H1 (cell line): ENCODE data around the gene RBM42. TPM values are rescaled to one million over a fixed set of nuclear protein-coding genes. Genes with fewer than 3 reads are reported as not detected.

ENCODE experiments used
- CTCF ChIA-PET: fragments of 300-600 bp; sonication (Branson Sonifier 250); formaldehyde crosslinking; loops from one replicate; lab custom pipeline; 2021; ENCODE audit not compliant: partially characterized antibody; lab: Charles Lee
- POLR2A ChIA-PET: fragments of 300-600 bp; sonication (Branson Sonifier 250); formaldehyde crosslinking; loops from one replicate; lab custom pipeline; 2021; ENCODE audit warnings: inconsistent platforms; ENCODE audit not compliant: partially characterized antibody; lab: Charles Lee
- DNase-seq, 2 experiments: peaks; one replicate each; pipeline versions ENCODE4 v3.0.0 to v3.0.0-alpha.2; 2010 to 2022; ENCODE audit warnings: low spot score in 2 of 2, low read depth in 1 of 2, mixed read lengths in 1 of 2
- FAIRE-seq: peaks from 2 replicates; lab custom pipeline; 2011; peaks lifted over from hg19 to GRCh38; lab: Jason Lieb, UNC
- H2AFZ ChIP-seq: 2 replicates; pipeline ENCODE4 v1.8.1; 2012; ENCODE audit warnings: low read length, inconsistent platforms
- H2AK5ac ChIP-seq: 2 replicates; pipeline ENCODE4 v1.6.1; 2013; ENCODE audit warnings: low read depth, low read length
- H2BK120ac ChIP-seq: replicated peaks from 2 replicates; pipeline ENCODE3; 2013; ENCODE audit warnings: low read depth, low read length, inconsistent platforms
- H2BK12ac ChIP-seq: 2 replicates; pipeline ENCODE4 v1.6.1; 2013; ENCODE audit warnings: low read depth, low read length
- H2BK15ac ChIP-seq: 2 replicates; pipeline ENCODE4 v1.6.1; 2013; ENCODE audit warnings: low read length
- H2BK20ac ChIP-seq: 2 replicates; pipeline ENCODE4 v1.6.1; 2013; ENCODE audit warnings: low read length
- H2BK5ac ChIP-seq: 2 replicates; pipeline ENCODE4 v1.6.1; 2013; ENCODE audit warnings: low read depth, low read length
- H3K14ac ChIP-seq: 2 replicates; pipeline ENCODE4 v1.6.1; 2013; ENCODE audit warnings: inconsistent platforms; ENCODE audit not compliant: insufficient read length
- H3K18ac ChIP-seq: 2 replicates; pipeline ENCODE4 v1.6.1; 2013; ENCODE audit warnings: low read length; ENCODE audit errors: extremely low read depth
- H3K23ac ChIP-seq: 2 replicates; pipeline ENCODE4 v1.6.1; 2013; ENCODE audit warnings: inconsistent platforms; ENCODE audit not compliant: insufficient read length
- H3K23me2 ChIP-seq: 2 replicates; pipeline ENCODE4 v1.6.1; 2013; ENCODE audit warnings: low read depth, low read length
- H3K27ac ChIP-seq: 2 replicates; pipeline ENCODE4 v1.6.1; 2011; ENCODE audit warnings: low read depth, low read length, inconsistent platforms
- H3K27me3 ChIP-seq, 4 experiments: replicated peaks in 1 of 4; 1 replicate in 1 of 4; 2 replicates in 3 of 4; pipeline versions ENCODE4 v1.6.1 to v1.8.1; 2011 to 2013; ENCODE audit warnings: low read length in 3 of 4, mild to moderate bottlenecking in 3 of 4, inconsistent platforms in 2 of 4, mixed read lengths in 2 of 4, moderate library complexity in 1 of 4; ENCODE audit not compliant: control insufficient read depth in 3 of 4, insufficient read depth in 3 of 4; ENCODE audit errors: extremely low read depth in 1 of 4
- H3K36me3 ChIP-seq, 4 experiments: 2 replicates each; pipeline versions ENCODE4 v1.6.1 to v1.8.1; 2011 to 2013; ENCODE audit warnings: mild to moderate bottlenecking in 4 of 4, low read length in 3 of 4, moderate library complexity in 2 of 4, control low read depth in 1 of 4, inconsistent platforms in 1 of 4; ENCODE audit not compliant: insufficient read depth in 4 of 4, control insufficient read depth in 2 of 4
- H3K4ac ChIP-seq: replicated peaks from 2 replicates; pipeline ENCODE3; 2013; ENCODE audit warnings: low read length, low read depth, mixed read lengths, inconsistent platforms; ENCODE audit not compliant: insufficient read length
- H3K4me1 ChIP-seq, 4 experiments: replicated peaks in 1 of 4; 1 replicate in 1 of 4; 2 replicates in 3 of 4; pipeline versions ENCODE4 v1.6.1 to v1.8.1; 2011 to 2013; ENCODE audit warnings: low read length in 3 of 4, inconsistent platforms in 2 of 4, mixed read lengths in 1 of 4; ENCODE audit not compliant: insufficient read depth in 4 of 4, control insufficient read depth in 3 of 4
- H3K4me2 ChIP-seq, 2 experiments: 2 replicates each; pipeline versions ENCODE4 v1.6.1 to v1.8.1; 2011 to 2013; ENCODE audit warnings: low read depth in 2 of 2, low read length in 2 of 2, control low read depth in 1 of 2, inconsistent platforms in 1 of 2, mild to moderate bottlenecking in 1 of 2; ENCODE audit not compliant: insufficient read depth in 1 of 2
- H3K4me3 ChIP-seq, 4 experiments: fragments of 200-600, 300-600 bp in 1 of 4; sonication (generic), shearing (Covaris generic), sonication (Bioruptor Twin) in 1 of 4; 2 replicates each; pipeline versions ENCODE4 v1.5.1 to v1.8.1; 2011 to 2016; ENCODE audit warnings: low read length in 4 of 4, low read depth in 3 of 4, control low read depth in 2 of 4, inconsistent platforms in 2 of 4, mild to moderate bottlenecking in 2 of 4, mixed read lengths in 1 of 4, moderate library complexity in 1 of 4; ENCODE audit not compliant: insufficient read depth in 2 of 4; ENCODE audit errors: extremely low read depth in 1 of 4
- H3K56ac ChIP-seq: replicated peaks from 2 replicates; pipeline ENCODE3; 2013; ENCODE audit warnings: low read depth, mild to moderate bottlenecking, mixed read lengths, low read length, inconsistent platforms; ENCODE audit not compliant: insufficient read length
- H3K79me1 ChIP-seq: 2 replicates; pipeline ENCODE4 v1.6.1; 2013; ENCODE audit warnings: low read depth, low read length, control low read depth
- H3K79me2 ChIP-seq, 2 experiments: 2 replicates each; pipeline versions ENCODE4 v1.6.1 to v1.8.1; 2012 to 2013; ENCODE audit warnings: low read length in 2 of 2, mild to moderate bottlenecking in 2 of 2, inconsistent platforms in 1 of 2; ENCODE audit not compliant: insufficient read depth in 2 of 2, control insufficient read depth in 1 of 2
- H3K9ac ChIP-seq, 4 experiments: replicated peaks in 1 of 4; 1 replicate in 1 of 4; 2 replicates in 3 of 4; pipeline versions ENCODE4 v1.6.1 to v1.8.1; 2011 to 2013; ENCODE audit warnings: low read depth in 3 of 4, low read length in 3 of 4, control low read depth in 2 of 4, mild to moderate bottlenecking in 2 of 4, moderate library complexity in 2 of 4, inconsistent platforms in 1 of 4; ENCODE audit errors: extremely low read depth in 1 of 4
- H3K9me3 ChIP-seq, 2 experiments: 2 replicates each; pipeline versions ENCODE4 v1.6.1 to v1.8.1; 2012 to 2013; ENCODE audit warnings: mild to moderate bottlenecking in 2 of 2, moderate library complexity in 2 of 2, control low read depth in 1 of 2, inconsistent platforms in 1 of 2, low read depth in 1 of 2, low read length in 1 of 2, mixed read lengths in 1 of 2; ENCODE audit not compliant: insufficient read depth in 2 of 2
- H4K20me1 ChIP-seq, 2 experiments: replicated peaks in 1 of 2; 2 replicates each; pipeline versions ENCODE3 to v1.8.1; 2011 to 2013; ENCODE audit warnings: inconsistent platforms in 2 of 2, low read length in 2 of 2, mild to moderate bottlenecking in 1 of 2; ENCODE audit not compliant: insufficient read depth in 2 of 2, control insufficient read depth in 1 of 2
- H4K5ac ChIP-seq: 2 replicates; pipeline ENCODE4 v1.6.1; 2013; ENCODE audit warnings: low read length, low read depth, mixed read lengths, inconsistent platforms; ENCODE audit not compliant: insufficient read length
- H4K8ac ChIP-seq: 2 replicates; pipeline ENCODE4 v1.8.0; 2013; ENCODE audit warnings: mild to moderate bottlenecking, moderate library complexity, low read length, inconsistent platforms; ENCODE audit not compliant: insufficient read depth; ENCODE audit errors: extremely low read depth
- H4K91ac ChIP-seq: replicated peaks from 2 replicates; pipeline ENCODE3; 2013; ENCODE audit warnings: low read length, mixed read lengths, inconsistent platforms; ENCODE audit not compliant: insufficient read length
- BACH1 ChIP-seq: IDR thresholded peaks from 2 replicates; pipeline ENCODE4 v1.6.1; 2012; ENCODE audit warnings: low read length, improper control_type of control experiment
- CTBP2 ChIP-seq: IDR thresholded peaks from 2 replicates; pipeline ENCODE4 v1.7.0; 2011; ENCODE audit warnings: borderline replicate concordance, mild to moderate bottlenecking, moderate library complexity, mixed read lengths, low read length; ENCODE audit not compliant: insufficient read depth, insufficient read length
- EP300 ChIP-seq, 2 experiments: IDR thresholded peaks; 1 replicate in 1 of 2; 2 replicates in 1 of 2; pipeline ENCODE4 v1.6.1; 2011 to 2012; ENCODE audit warnings: low read depth in 2 of 2, low read length in 2 of 2, mild to moderate bottlenecking in 2 of 2, borderline replicate concordance in 1 of 2, inconsistent platforms in 1 of 2, moderate library complexity in 1 of 2
- HDAC2 ChIP-seq, 2 experiments: fragments of 300-600 bp in 1 of 2; sonication (generic) in 1 of 2; IDR thresholded peaks; 2 replicates each; pipeline ENCODE4 v1.6.1; 2011 to 2012; ENCODE audit warnings: low read depth in 2 of 2, low read length in 2 of 2, mild to moderate bottlenecking in 2 of 2, moderate library complexity in 2 of 2, borderline replicate concordance in 1 of 2, inconsistent platforms in 1 of 2
- JUN ChIP-seq: IDR thresholded peaks from 2 replicates; pipeline ENCODE4 v1.6.1; 2011; ENCODE audit warnings: low read depth, mild to moderate bottlenecking, improper control_type of control experiment, low read length
- RNF2 ChIP-seq: fragments of 200-900, 300-1000 bp; sonication (generic); IDR thresholded peaks from 2 replicates; pipeline ENCODE4 v1.7.1; 2016; ENCODE audit warnings: borderline replicate concordance, low read depth, mild to moderate bottlenecking, antibody characterized with exemption, low read length; ENCODE audit not compliant: poor library complexity, severe bottlenecking; ENCODE audit errors: missing control alignments
- SP1 ChIP-seq: IDR thresholded peaks from 2 replicates; pipeline ENCODE4 v1.6.1; 2011; ENCODE audit warnings: low read depth, low read length
- SP2 ChIP-seq: IDR thresholded peaks from 2 replicates; pipeline ENCODE4 v1.6.1; 2012; ENCODE audit warnings: mild to moderate bottlenecking, low read length, inconsistent platforms
- SRF ChIP-seq: IDR thresholded peaks from 2 replicates; pipeline ENCODE4 v1.6.1; 2011; ENCODE audit warnings: mild to moderate bottlenecking, low read depth, low read length, moderate library complexity
- TEAD4 ChIP-seq: IDR thresholded peaks from 2 replicates; pipeline ENCODE4 v1.6.1; 2012; ENCODE audit warnings: low read depth, low read length, inconsistent platforms, mixed read lengths
- USF2 ChIP-seq: IDR thresholded peaks from 2 replicates; pipeline ENCODE4 v1.6.1; 2011; ENCODE audit warnings: low read length, improper control_type of control experiment
- WGBS, 2 experiments: shearing (Covaris generic) in 1 of 2; methylation state at CpG; one replicate each; pipeline versions ENCODE4 v1.1.6 to v1.1.7; 2013 to 2015; ENCODE audit warnings: low lambda C conversion rate in 2 of 2, mixed read lengths in 2 of 2, inconsistent platforms in 1 of 2, low coverage in 1 of 2, missing lambda C conversion rate in 1 of 2; ENCODE audit not compliant: insufficient replicate concordance in 2 of 2, insufficient coverage in 1 of 2, insufficient read length in 1 of 2; ENCODE audit errors: extremely low coverage in 1 of 2, missing lambda C conversion rate in 1 of 2; 5-methylcytosine and 5-hydroxymethylcytosine counted together
- polyA plus RNA-seq, 7 experiments: library from polyadenylated mRNA; depleted of rRNA in 3 of 7; stranded (reverse) in 5 of 7; unstranded in 2 of 7; fragments of >200 nt in 5 of 7; fragments of 200-250 nt in 2 of 7; gene quantifications; 1 replicate in 5 of 7; 2 replicates in 1 of 7; 4 replicates in 1 of 7; pipeline versions ENCODE4 v1.2.1 to v1.2.3, GENCODE V29; 2011 to 2013; ENCODE audit warnings: missing spikeins in 2 of 7, mixed read lengths in 2 of 7
- total RNA-seq: library from RNA; stranded (reverse); fragmentation: NEBNext Ultra II Directional; extraction: Animal tissue kit (Norgen Biotek cat#: 25700); gene quantifications from 2 replicates; pipeline ENCODE4 v1.2.1, GENCODE V29; 2021

Gene RBM42
- total and polyA plus RNA-seq, 2 of the 8 experiments (the other 6 are each of a cell fraction or from before 2014, with no cell fraction given) = 59.8 to 80.8 TPM

GRCh38 chr19:35665157-35665556, 36.3 kb downstream of the RBM42 start:
- H3K14ac ChIP-seq = no peak overlapping the region
- H2BK120ac ChIP-seq = no peak overlapping the region
- no peak overlapping the region for H3K4ac ChIP-seq
- no peaks in the 10 kb centered on the region for H3K36me3 ChIP-seq
- DNase-seq (no peak), FAIRE-seq (no peak)
- H2BK5ac ChIP-seq = no peak overlapping the region
- no peaks in the 10 kb centered on the region for H3K9me3 ChIP-seq
- H3K18ac ChIP-seq = no peak overlapping the region
- H2AK5ac ChIP-seq = no peak overlapping the region
- H2AFZ ChIP-seq = no peak overlapping the region
- H3K79me1 ChIP-seq = no peaks in the 10 kb centered on the region; the same call in 1 of the 2 replicates
- no peak overlapping the region for H2BK15ac ChIP-seq
- no peak overlapping the region for H4K5ac ChIP-seq
- no peak overlapping the region for H3K9ac ChIP-seq
- POLR2A ChIA-PET = interaction anchor here (0.8 to 1.5 kb wide), 2 partner anchors 17 to 41 kb away, joined by 3 read pairs; partner anchors contain the start of gene COX6B1
- no peak overlapping the region for H3K4me2 ChIP-seq
- WGBS, 2 experiments = 92% methylated on average over 24 of the region's 24 CpGs; no CpG with 5 or more reads in 1 of the 2 experiments
- no peak overlapping the region for H3K23ac ChIP-seq
- CTCF ChIA-PET = no interaction called here
- no peak overlapping the region for H3K56ac ChIP-seq
- peaks cover 0 to 3% (median 0%) of the 10 kb centered on the region in 4 experiments; a peak in 2 of 7 replicates for H3K4me1 ChIP-seq
- no peak overlapping the region for H3K4me3 ChIP-seq
- H4K91ac ChIP-seq = no peak overlapping the region
- no peak overlapping the region for H2BK20ac ChIP-seq
- H3K23me2 ChIP-seq = no peaks in the 10 kb centered on the region
- no peaks in the 10 kb centered on the region; a peak in 1 of 7 replicates for H3K27me3 ChIP-seq
- no peak overlapping the region for H4K8ac ChIP-seq
- no peaks in the 10 kb centered on the region for H3K79me2 ChIP-seq
- H3K27ac ChIP-seq = no peak overlapping the region
- H2BK12ac ChIP-seq = no peak overlapping the region
- no peaks in the 10 kb centered on the region for H4K20me1 ChIP-seq
- TF ChIP-seq SRF = no peak
- no peak for TF ChIP-seq SP2
- TF ChIP-seq BACH1 = no peak
- TF ChIP-seq CTBP2 = no peak
- TF ChIP-seq JUN = no peak
- TF ChIP-seq HDAC2 (IDR thresholded peaks at IDR 0.05; ENCODE audit: borderline replicate concordance in 1 of 2, low read depth in 2 of 2, low read length in 2 of 2) = no peak
- no peak for TF ChIP-seq SP1
- TF ChIP-seq EP300 (IDR thresholded peaks at IDR 0.05; ENCODE audit: borderline replicate concordance in 1 of 2, low read depth in 2 of 2, low read length in 2 of 2) = no peak
- no peak for TF ChIP-seq USF2
- no peak for TF ChIP-seq RNF2
- no peak for TF ChIP-seq TEAD4
